Measurements from ENCODE around the gene IL21R.

Gene IL21R

DNA sequence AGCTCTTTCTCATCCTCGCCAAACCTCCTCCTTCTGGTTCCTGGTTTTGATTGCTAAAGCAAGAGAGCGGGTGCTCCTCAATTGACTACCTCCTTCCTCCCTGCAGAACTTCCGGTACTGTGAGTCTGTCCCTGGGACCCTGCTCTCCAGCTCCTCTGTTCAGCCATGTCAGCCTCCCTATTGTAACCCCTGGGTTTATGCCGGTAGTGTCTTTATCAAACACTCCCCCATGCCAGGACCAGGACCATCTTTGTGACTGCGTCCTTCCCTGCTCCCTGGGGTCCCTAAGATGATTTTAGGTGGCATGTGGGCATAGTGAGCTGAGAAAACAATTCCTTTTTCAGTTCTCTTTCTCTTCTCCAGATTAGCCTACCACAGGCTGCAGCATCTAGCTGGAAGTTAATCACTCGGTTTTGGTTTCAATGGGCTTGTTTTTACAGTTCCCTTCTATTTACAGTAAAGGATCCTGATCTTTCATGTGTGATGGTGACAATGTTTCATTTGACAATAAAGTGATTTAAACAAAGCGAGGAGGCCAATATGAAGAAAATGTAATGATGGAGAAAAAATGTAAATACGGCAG lies 27.7 kb upstream of the IL21R start:
- TF ChIP-seq, protein P1, sequence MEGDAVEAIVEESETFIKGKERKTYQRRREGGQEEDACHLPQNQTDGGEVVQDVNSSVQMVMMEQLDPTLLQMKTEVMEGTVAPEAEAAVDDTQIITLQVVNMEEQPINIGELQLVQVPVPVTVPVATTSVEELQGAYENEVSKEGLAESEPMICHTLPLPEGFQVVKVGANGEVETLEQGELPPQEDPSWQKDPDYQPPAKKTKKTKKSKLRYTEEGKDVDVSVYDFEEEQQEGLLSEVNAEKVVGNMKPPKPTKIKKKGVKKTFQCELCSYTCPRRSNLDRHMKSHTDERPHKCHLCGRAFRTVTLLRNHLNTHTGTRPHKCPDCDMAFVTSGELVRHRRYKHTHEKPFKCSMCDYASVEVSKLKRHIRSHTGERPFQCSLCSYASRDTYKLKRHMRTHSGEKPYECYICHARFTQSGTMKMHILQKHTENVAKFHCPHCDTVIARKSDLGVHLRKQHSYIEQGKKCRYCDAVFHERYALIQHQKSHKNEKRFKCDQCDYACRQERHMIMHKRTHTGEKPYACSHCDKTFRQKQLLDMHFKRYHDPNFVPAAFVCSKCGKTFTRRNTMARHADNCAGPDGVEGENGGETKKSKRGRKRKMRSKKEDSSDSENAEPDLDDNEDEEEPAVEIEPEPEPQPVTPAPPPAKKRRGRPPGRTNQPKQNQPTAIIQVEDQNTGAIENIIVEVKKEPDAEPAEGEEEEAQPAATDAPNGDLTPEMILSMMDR (conservative IDR thresholded peaks at IDR 0.05; ENCODE audit: control insufficient read depth, insufficient read depth, low read depth, low read length) = no peak
- no peak for DNase-seq (ENCODE audit: low read depth)
- H3K4me3 ChIP-seq (ENCODE audit: control insufficient read depth, low read depth, low read length) = no peak overlapping the region

DNA sequence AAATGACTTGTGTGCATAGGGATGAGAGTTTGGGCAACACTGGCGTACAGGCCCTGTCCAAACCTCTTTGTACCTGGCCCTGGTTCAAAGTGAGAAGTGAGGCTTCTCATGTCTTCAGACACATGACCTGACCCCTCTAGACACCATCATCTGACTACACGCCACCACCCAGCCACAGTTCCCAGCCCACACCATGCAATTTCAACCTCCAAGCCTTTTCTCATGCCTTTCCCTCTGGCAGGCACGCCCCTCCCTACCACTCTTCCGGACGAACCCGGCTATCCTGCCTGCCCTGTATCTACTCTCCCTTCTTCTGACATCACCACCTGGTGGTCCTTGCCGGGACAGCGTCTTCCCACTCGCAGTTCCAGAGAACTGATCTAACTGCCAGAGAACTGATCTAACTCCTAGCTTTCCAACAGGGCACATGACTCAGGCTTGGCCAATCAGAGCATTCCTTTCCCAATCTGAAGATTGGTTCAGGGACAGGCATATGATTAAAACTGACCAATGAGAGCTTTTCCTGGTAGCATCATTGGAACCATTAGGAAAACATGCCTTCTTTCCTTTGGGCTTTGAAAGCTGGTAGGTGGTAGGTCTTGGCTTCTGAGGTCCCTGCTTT lies 27.1 kb upstream of the IL21R start:
- TF ChIP-seq, protein P1 (conservative IDR thresholded peaks at IDR 0.05; ENCODE audit: control insufficient read depth, insufficient read depth, low read depth, low read length) = peak; percentile 67
- no peak overlapping the region for H3K4me3 ChIP-seq (ENCODE audit: control insufficient read depth, low read depth, low read length)
- peak; percentile 87 for DNase-seq (ENCODE audit: low read depth)

DNA sequence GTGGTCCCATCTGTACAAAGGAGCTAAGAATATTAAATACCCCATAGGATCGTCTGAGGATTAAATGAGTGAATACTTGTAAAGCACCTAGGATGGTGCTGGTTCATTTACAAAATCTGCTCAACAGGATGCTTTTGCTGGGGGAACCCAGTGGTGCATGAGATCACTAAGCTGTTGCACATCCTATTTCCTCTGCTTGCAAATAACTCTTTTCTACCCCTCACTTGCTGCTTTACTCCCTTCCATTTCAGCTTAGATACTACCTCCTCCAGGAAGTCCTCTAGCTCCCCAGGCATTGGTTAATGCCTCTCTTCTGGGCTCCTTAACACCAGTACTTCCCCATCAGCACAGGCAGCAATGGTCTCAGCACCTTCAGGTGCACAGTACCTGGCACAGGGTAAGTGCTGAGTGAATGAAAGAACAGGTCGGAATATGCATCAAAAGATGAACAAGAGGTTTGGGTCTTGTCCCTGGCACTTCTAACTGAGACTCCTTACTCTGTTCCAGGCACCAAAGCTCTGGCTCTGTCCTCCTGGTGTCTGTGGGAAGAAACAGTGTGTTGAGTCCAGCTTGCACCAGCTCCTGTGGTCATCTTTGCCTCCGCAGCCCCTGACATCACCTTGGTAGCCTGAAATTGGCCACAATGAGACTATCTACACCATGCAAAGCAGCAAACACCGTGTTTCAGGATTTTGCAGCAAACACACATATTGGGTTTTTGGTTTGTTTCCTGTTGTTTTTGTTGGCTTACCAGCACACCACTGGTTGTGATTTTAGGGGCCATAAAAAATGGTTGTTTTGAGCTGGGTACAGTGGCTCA lies 24.1 kb upstream of the IL21R start:
- no peak for DNase-seq (ENCODE audit: low read depth)
- TF ChIP-seq, protein P1 (conservative IDR thresholded peaks at IDR 0.05; ENCODE audit: control insufficient read depth, insufficient read depth, low read depth, low read length) = no peak
- no peak overlapping the region for H3K4me3 ChIP-seq (ENCODE audit: control insufficient read depth, low read depth, low read length)

DNA sequence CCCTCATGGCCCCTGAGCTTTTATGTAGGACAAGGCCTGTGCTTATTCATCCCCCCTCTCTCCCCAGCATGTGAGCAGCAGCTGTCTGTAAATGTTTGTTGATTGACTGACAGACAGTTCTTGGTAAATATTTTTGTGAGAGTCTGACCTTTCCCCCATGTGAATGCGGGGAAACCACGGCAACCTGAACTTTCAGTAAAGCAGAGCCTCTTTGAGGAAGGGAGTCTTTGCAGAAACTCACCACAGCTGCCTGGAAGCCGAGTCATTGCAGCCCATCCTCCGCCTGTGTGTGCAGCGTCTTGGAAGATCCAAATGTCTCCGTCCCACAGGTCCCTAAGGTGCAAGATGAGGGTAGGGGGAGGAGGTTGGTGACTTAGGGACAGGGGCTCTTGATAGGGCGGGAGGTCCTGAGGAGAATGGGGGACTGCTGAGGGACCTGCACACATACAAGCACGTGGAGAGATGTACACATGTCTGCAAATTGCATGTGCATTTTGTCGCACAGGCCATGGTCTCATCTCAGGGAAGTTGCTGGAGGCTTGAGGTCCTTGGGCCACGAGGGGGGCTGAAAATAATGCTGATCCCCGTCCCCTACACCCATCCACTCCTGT lies 23.0 kb upstream of the IL21R start:
- DNase-seq (ENCODE audit: low read depth) = no peak
- no peak overlapping the region for H3K4me3 ChIP-seq (ENCODE audit: control insufficient read depth, low read depth, low read length)
- TF ChIP-seq, protein P1 (conservative IDR thresholded peaks at IDR 0.05; ENCODE audit: control insufficient read depth, insufficient read depth, low read depth, low read length) = no peak

DNA sequence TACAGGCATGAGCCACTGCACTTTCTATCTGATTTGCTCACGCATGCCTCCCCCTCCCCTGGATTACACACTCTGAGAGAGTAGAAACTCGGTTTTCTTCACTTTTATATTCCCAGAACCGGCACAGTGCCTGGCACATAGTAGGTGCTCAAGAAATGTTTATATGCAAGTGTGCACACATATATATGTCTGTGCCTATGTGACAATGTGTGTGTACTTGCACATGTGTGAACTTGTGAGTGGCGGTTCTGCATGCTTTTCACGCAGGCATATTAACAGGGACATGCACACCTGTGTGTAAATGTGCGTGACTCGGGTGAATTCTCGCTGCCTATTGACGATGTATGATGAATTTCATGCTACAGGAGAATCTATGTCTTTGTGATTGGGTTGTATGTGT lies 22.1 kb upstream of the IL21R start:
- TF ChIP-seq, protein P1 (conservative IDR thresholded peaks at IDR 0.05; ENCODE audit: control insufficient read depth, insufficient read depth, low read depth, low read length) = no peak
- no peak overlapping the region for H3K4me3 ChIP-seq (ENCODE audit: control insufficient read depth, low read depth, low read length)
- no peak for DNase-seq (ENCODE audit: low read depth)

DNA sequence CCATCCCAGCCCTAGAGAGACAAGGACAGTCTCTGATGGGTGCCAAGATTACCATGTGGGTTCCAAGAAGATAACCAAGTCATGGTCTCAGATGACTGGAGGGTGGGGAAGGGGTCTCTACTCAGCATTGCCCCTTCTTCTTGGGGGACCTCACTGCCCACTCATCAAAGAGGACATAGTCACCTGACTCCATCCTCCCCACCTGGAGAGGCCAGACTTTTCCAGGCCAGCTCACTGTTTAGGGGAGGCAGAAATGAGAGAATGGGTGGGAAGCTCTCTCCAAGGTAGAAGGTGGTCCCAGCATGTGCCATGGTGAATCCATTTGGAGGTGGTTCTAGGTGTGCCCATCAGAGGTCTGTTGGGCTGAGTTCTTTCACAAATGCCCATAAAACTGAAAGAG lies 20.7 kb upstream of the IL21R start:
- no peak for DNase-seq (ENCODE audit: low read depth)
- TF ChIP-seq, protein P1 (conservative IDR thresholded peaks at IDR 0.05; ENCODE audit: control insufficient read depth, insufficient read depth, low read depth, low read length) = no peak
- no peak overlapping the region for H3K4me3 ChIP-seq (ENCODE audit: control insufficient read depth, low read depth, low read length)

Measured in fibroblast of mammary gland (primary cell).